H9 (cell line): ENCODE data around the gene CDRT4. TPM values are rescaled to one million over a fixed set of nuclear protein-coding genes. Genes with fewer than 3 reads are reported as not detected.

Experiments used
- DNase-seq: peaks from one replicate; pipeline ENCODE4 v3.0.0-alpha.2; 2017
- H2AFZ ChIP-seq: one replicate; pipeline ENCODE4 v1.6.1; 2013; ENCODE audit warnings: mild to moderate bottlenecking, low read length, control low read depth, moderate library complexity
- H2AK5ac ChIP-seq: 2 replicates; pipeline ENCODE4 v1.6.1; 2013; ENCODE audit warnings: low read length, control low read depth, mixed read lengths; ENCODE audit not compliant: insufficient read length
- H2BK120ac ChIP-seq: one replicate; pipeline ENCODE4 v1.6.1; 2013; ENCODE audit warnings: low read depth, mild to moderate bottlenecking, low read length, control low read depth, inconsistent platforms; ENCODE audit not compliant: poor library complexity, severe bottlenecking
- H2BK12ac ChIP-seq: 2 replicates; pipeline ENCODE4 v1.6.1; 2013; ENCODE audit warnings: low read length, control low read depth, mixed read lengths, low read depth; ENCODE audit not compliant: insufficient read length
- H2BK15ac ChIP-seq: 2 replicates; pipeline ENCODE4 v1.6.1; 2013; ENCODE audit warnings: low read depth, low read length, control low read depth
- H2BK20ac ChIP-seq: one replicate; pipeline ENCODE4 v1.6.1; 2013; ENCODE audit warnings: low read depth, mild to moderate bottlenecking, low read length, control low read depth, inconsistent platforms; ENCODE audit not compliant: poor library complexity, severe bottlenecking
- H2BK5ac ChIP-seq: 2 replicates; pipeline ENCODE4 v1.6.1; 2013; ENCODE audit warnings: low read length, control low read depth, mixed read lengths; ENCODE audit not compliant: insufficient read length
- H3K14ac ChIP-seq: 2 replicates; pipeline ENCODE4 v1.6.1; 2013; ENCODE audit warnings: low read length, control low read depth; ENCODE audit not compliant: insufficient read depth
- H3K18ac ChIP-seq: 2 replicates; pipeline ENCODE4 v1.6.1; 2013; ENCODE audit warnings: low read depth, mild to moderate bottlenecking, mixed read lengths, low read length, control low read depth; ENCODE audit not compliant: insufficient read length
- H3K23ac ChIP-seq: 2 replicates; pipeline ENCODE4 v1.6.1; 2013; ENCODE audit warnings: low read length, control low read depth, mixed read lengths, low read depth; ENCODE audit not compliant: insufficient read length
- H3K23me2 ChIP-seq: 2 replicates; pipeline ENCODE4 v1.6.1; 2013; ENCODE audit warnings: low read depth, mild to moderate bottlenecking, mixed read lengths, low read length, control low read depth; ENCODE audit not compliant: insufficient read length, poor library complexity, severe bottlenecking
- H3K27ac ChIP-seq: 2 replicates; pipeline ENCODE4 v1.5.1; 2013; ENCODE audit warnings: low read length, control low read depth, mixed read lengths, low read depth; ENCODE audit not compliant: insufficient read length
- H3K27me3 ChIP-seq: 2 replicates; pipeline ENCODE4 v1.6.1; 2013; ENCODE audit warnings: low read length, control low read depth, inconsistent platforms; ENCODE audit not compliant: insufficient read depth
- H3K4ac ChIP-seq: 2 replicates; pipeline ENCODE4 v1.6.1; 2013; ENCODE audit warnings: low read depth, mild to moderate bottlenecking, control low read depth, inconsistent platforms, low read length, moderate library complexity
- H3K4me1 ChIP-seq: 2 replicates; pipeline ENCODE4 v1.6.1; 2013; ENCODE audit warnings: low read length, control low read depth, inconsistent platforms; ENCODE audit not compliant: insufficient read depth
- H3K4me2 ChIP-seq: 2 replicates; pipeline ENCODE4 v1.6.1; 2013; ENCODE audit warnings: low read length, control low read depth, mixed read lengths; ENCODE audit not compliant: insufficient read length, insufficient read depth
- H3K56ac ChIP-seq: 2 replicates; pipeline ENCODE4 v1.6.1; 2013; ENCODE audit warnings: low read depth, mild to moderate bottlenecking, mixed read lengths, low read length, control low read depth; ENCODE audit not compliant: insufficient read length
- H3K79me1 ChIP-seq: 2 replicates; pipeline ENCODE4 v1.6.1; 2013; ENCODE audit warnings: low read depth, mild to moderate bottlenecking, moderate library complexity, low read length, control low read depth, inconsistent platforms; ENCODE audit not compliant: insufficient read depth, poor library complexity, severe bottlenecking
- H3K79me2 ChIP-seq: 2 replicates; pipeline ENCODE4 v1.6.1; 2013; ENCODE audit warnings: low read length, control low read depth, inconsistent platforms; ENCODE audit not compliant: insufficient read depth
- H3K9ac ChIP-seq: 2 replicates; pipeline ENCODE4 v1.6.1; 2013; ENCODE audit warnings: low read length, control low read depth, mixed read lengths; ENCODE audit not compliant: insufficient read length; ENCODE audit errors: extremely low read depth
- H3K9me3 ChIP-seq: one replicate; pipeline ENCODE4 v1.6.1; 2013; ENCODE audit warnings: low read depth, low read length, inconsistent platforms; ENCODE audit not compliant: control insufficient read depth
- H3T11ph ChIP-seq: one replicate; pipeline ENCODE4 v1.6.1; 2013; ENCODE audit warnings: mild to moderate bottlenecking, low read length, control low read depth, inconsistent platforms
- H4K20me1 ChIP-seq: one replicate; pipeline ENCODE4 v1.6.1; 2013; ENCODE audit not compliant: control insufficient read depth, insufficient read length, insufficient read depth
- H4K5ac ChIP-seq: 2 replicates; pipeline ENCODE4 v1.6.1; 2013; ENCODE audit warnings: low read depth, mild to moderate bottlenecking, mixed read lengths, low read length, control low read depth; ENCODE audit not compliant: insufficient read length
- H4K8ac ChIP-seq: replicated peaks from 2 replicates; pipeline ENCODE4 v1.6.1; 2013; ENCODE audit warnings: low read length, control low read depth, mixed read lengths, low read depth; ENCODE audit not compliant: insufficient read length
- H4K91ac ChIP-seq: 2 replicates; pipeline ENCODE4 v1.6.1; 2013; ENCODE audit warnings: low read depth, mild to moderate bottlenecking, moderate library complexity, mixed read lengths, low read length, control low read depth; ENCODE audit not compliant: insufficient read length
- H3K27ac Mint-ChIP-seq, 3 experiments: 2 replicates in 2 of 3; 3 replicates in 1 of 3; pipeline ENCODE4 v1.8.0; 2020 to 2021; ENCODE audit warnings: mixed read lengths in 3 of 3, mild to moderate bottlenecking in 1 of 3, moderate library complexity in 1 of 3
- H3K27me3 Mint-ChIP-seq: 2 replicates; pipeline ENCODE4 v1.8.0; 2021; ENCODE audit warnings: low read depth, mild to moderate bottlenecking, moderate library complexity, mixed read lengths
- H3K36me3 Mint-ChIP-seq, 3 experiments: 2 replicates in 2 of 3; 3 replicates in 1 of 3; pipeline ENCODE4 v1.8.0; 2020 to 2021; ENCODE audit warnings: low read depth in 3 of 3, mixed read lengths in 3 of 3; ENCODE audit not compliant: insufficient read depth in 1 of 3
- H3K4me1 Mint-ChIP-seq, 2 experiments: 2 replicates each; pipeline ENCODE4 v1.8.0; 2020; ENCODE audit warnings: mixed read lengths in 2 of 2
- H3K4me3 Mint-ChIP-seq, 2 experiments: 2 replicates in 1 of 2; 3 replicates in 1 of 2; pipeline ENCODE4 v1.8.0; 2020 to 2021; ENCODE audit warnings: mild to moderate bottlenecking in 2 of 2, mixed read lengths in 2 of 2, moderate library complexity in 1 of 2
- H3K9me3 Mint-ChIP-seq, 2 experiments: 2 replicates in 1 of 2; 3 replicates in 1 of 2; pipeline ENCODE4 v1.8.0; 2020; ENCODE audit warnings: mild to moderate bottlenecking in 2 of 2, mixed read lengths in 2 of 2, moderate library complexity in 1 of 2
- CTCF ChIP-seq: fragments of 200-600 bp; sonication (generic); conservative IDR thresholded peaks from 3 replicates; pipeline ENCODE4 v1.8.0; 2021; ENCODE audit warnings: antibody characterized with exemption, mild to moderate bottlenecking
- WGBS: extraction: QIAGEN DNeasy Blood & Tissue Kit; methylation state at CpG from one replicate; pipeline ENCODE4 v1.1.7; 2013; ENCODE audit warnings: missing lambda C conversion rate, low lambda C conversion rate, mixed read lengths; ENCODE audit not compliant: insufficient read length; ENCODE audit errors: extremely low coverage; 5-methylcytosine and 5-hydroxymethylcytosine counted together
- long read RNA-seq: library from polyadenylated mRNA; unstranded; transcript quantifications from one replicate; pipeline ENCODE4 v2.0.0, GENCODE V29; 2020
- total RNA-seq: library from RNA; stranded (reverse); gene quantifications from 2 replicates; pipeline ENCODE4 v1.2.1, GENCODE V29; 2021

Gene CDRT4
- 3.8 and 5.0 TPM in 2 replicates for total RNA-seq
- long read RNA-seq, partial matches to known transcripts, result 0 of 1 reads
- long read RNA-seq, other reads (novel, unspliced or antisense), result 1 of 1 reads

GRCh38 chr17:15467592-15467991 is at the start of gene CDRT4:
TSS of gene CDRT4 (minus strand) at chr17:15467621. CDS start at chr17:15440238, 27,383 bp downstream.
- Histone ChIP-seq H3K18ac (no peak within 1 kb of the TSS), H3K23ac (no peak within 1 kb of the TSS), H3K56ac (no peak within 1 kb of the TSS), H4K91ac (no peak within 1 kb of the TSS), H3K27me3 (no peaks in the 10 kb centered on the region), H2BK120ac (no peak within 1 kb of the TSS), H4K5ac (no peak within 1 kb of the TSS), H3K79me2 (no peaks in the 10 kb centered on the region), H3T11ph (no peak within 1 kb of the TSS), H3K23me2 (no peaks in the 10 kb centered on the region), H3K9ac (no peak within 1 kb of the TSS), H2BK15ac (no peak within 1 kb of the TSS), H3K9me3 (no peaks in the 10 kb centered on the region), H3K14ac (no peak within 1 kb of the TSS), H3K4me2 (no peak within 1 kb of the TSS), H4K8ac (no peak within 1 kb of the TSS), H2BK20ac (no peak within 1 kb of the TSS), H3K79me1 (no peaks in the 10 kb centered on the region), H2AFZ (no peak within 1 kb of the TSS), H3K4me1 (peaks cover 3% of the 10 kb centered on the region; the same call in 1 of the 2 replicates), H2BK5ac (no peak within 1 kb of the TSS), H2AK5ac (no peak within 1 kb of the TSS), H3K4ac (no peak within 1 kb of the TSS), H4K20me1 (no peaks in the 10 kb centered on the region), H3K27ac (no peak within 1 kb of the TSS), H2BK12ac (no peak within 1 kb of the TSS)
- Mint-ChIP-seq H3K4me1 (peaks cover 9 to 14% of the 10 kb centered on the region in 2 experiments), H3K4me3 (no peak within 1 kb of the TSS), H3K36me3 (peaks cover 0 to 5% (median 3%) of the 10 kb centered on the region in 3 experiments; a peak in 4 of 7 replicates), H3K9me3 (no peaks in the 10 kb centered on the region; a peak in 1 of 5 replicates), H3K27ac (peak within 1 kb of the TSS in 2 of 3 experiments; percentile 1 to 59; a peak in 2 of 7 replicates), H3K27me3 (no peaks in the 10 kb centered on the region)
- no peak for TF ChIP-seq CTCF
- no peak for DNase-seq
- WGBS, result no CpG with 5 or more reads among the region's 3 CpGs
